CD14-positive monocyte (primary cell): ENCODE data around the gene RHOBTB3. TPM values are rescaled to one million over a fixed set of nuclear protein-coding genes. Genes with fewer than 3 reads are reported as not detected.

Source experiments
- DNase-seq, 3 donors: peaks; one replicate each; pipeline ENCODE4 v3.0.0-alpha.2; 2011 to 2022
- H2AFZ ChIP-seq: 2 replicates; pipeline ENCODE4 v1.6.0; 2012; ENCODE audit warnings: mild to moderate bottlenecking, low read depth, low read length, inconsistent platforms; ENCODE audit not compliant: insufficient read depth, poor library complexity, severe bottlenecking
- H3K27ac ChIP-seq, 2 donors: 1 replicate in 1 of 2; 2 replicates in 1 of 2; pipeline ENCODE4 v1.5.1; 2012 to 2013; ENCODE audit warnings: low read length in 2 of 2, control low read depth in 1 of 2, inconsistent platforms in 1 of 2, low read depth in 1 of 2, mild to moderate bottlenecking in 1 of 2
- H3K27me3 ChIP-seq, 2 donors: one replicate each; pipeline versions ENCODE4 v1.6.0 to v1.6.1; 2011 to 2013; ENCODE audit warnings: low read length in 2 of 2; ENCODE audit not compliant: control insufficient read depth in 2 of 2, insufficient read depth in 2 of 2
- H3K36me3 ChIP-seq, 2 donors: replicated peaks in 1 of 2; 1 replicate in 1 of 2; 2 replicates in 1 of 2; pipeline versions ENCODE4 v1.5.1 to v1.6.1; 2012 to 2013; ENCODE audit warnings: low read length in 2 of 2, control low read depth in 1 of 2, inconsistent platforms in 1 of 2, mild to moderate bottlenecking in 1 of 2; ENCODE audit not compliant: insufficient read depth in 2 of 2, control insufficient read depth in 1 of 2
- H3K4me1 ChIP-seq, 2 donors: 1 replicate in 1 of 2; 2 replicates in 1 of 2; pipeline versions ENCODE4 v1.5.1 to v1.6.1; 2012 to 2013; ENCODE audit warnings: low read length in 2 of 2, control low read depth in 1 of 2, inconsistent platforms in 1 of 2, mild to moderate bottlenecking in 1 of 2, moderate library complexity in 1 of 2; ENCODE audit not compliant: insufficient read depth in 2 of 2, control insufficient read depth in 1 of 2
- H3K4me2 ChIP-seq: replicated peaks from 2 replicates; pipeline ENCODE3; 2012; ENCODE audit warnings: low read length, moderate library complexity, mild to moderate bottlenecking; ENCODE audit not compliant: poor library complexity, severe bottlenecking; ENCODE audit errors: extremely low read depth
- H3K4me3 ChIP-seq, 3 experiments: fragments of 200-600 bp in 1 of 3; sonication (generic) in 1 of 3; replicated peaks in 1 of 3; 1 replicate in 2 of 3; 2 replicates in 1 of 3; pipeline ENCODE4 v1.5.1; 2011 to 2013; ENCODE audit warnings: low read length in 3 of 3, mild to moderate bottlenecking in 3 of 3, control low read depth in 2 of 3, low read depth in 2 of 3, inconsistent platforms in 1 of 3, moderate library complexity in 1 of 3
- H3K79me2 ChIP-seq: 2 replicates; pipeline ENCODE4 v1.6.0; 2012; ENCODE audit warnings: mild to moderate bottlenecking, control low read depth, inconsistent platforms, low read length, moderate library complexity; ENCODE audit not compliant: insufficient read depth
- H3K9ac ChIP-seq: 2 replicates; pipeline ENCODE4 v1.6.0; 2017; ENCODE audit warnings: low read length, mild to moderate bottlenecking; ENCODE audit not compliant: insufficient read depth, poor library complexity, severe bottlenecking
- H3K9me3 ChIP-seq, 2 donors: replicated peaks in 1 of 2; 1 replicate in 1 of 2; 2 replicates in 1 of 2; pipeline versions ENCODE4 v1.5.1 to v1.6.1; 2012 to 2013; ENCODE audit warnings: low read length in 2 of 2, control low read depth in 1 of 2; ENCODE audit not compliant: control insufficient read depth in 1 of 2, insufficient read depth in 1 of 2
- H4K20me1 ChIP-seq: 2 replicates; pipeline ENCODE4 v1.6.0; 2012; ENCODE audit warnings: mild to moderate bottlenecking, low read length, control low read depth, moderate library complexity; ENCODE audit not compliant: insufficient read depth
- H3K27ac Mint-ChIP-seq, 7 donors: one replicate each; pipeline ENCODE4 v1.8.0; 2020; ENCODE audit warnings: mild to moderate bottlenecking in 7 of 7, mixed read lengths in 7 of 7, moderate library complexity in 6 of 7, inconsistent platforms in 2 of 7
- H3K27me3 Mint-ChIP-seq, 3 donors: one replicate each; pipeline ENCODE4 v1.8.0; 2021 to 2022; ENCODE audit warnings: low read depth in 3 of 3, mild to moderate bottlenecking in 3 of 3, mixed read lengths in 3 of 3, moderate library complexity in 3 of 3, inconsistent platforms in 1 of 3
- H3K36me3 Mint-ChIP-seq, 2 donors: one replicate each; pipeline ENCODE4 v1.8.0; 2020; ENCODE audit warnings: mixed read lengths in 2 of 2, inconsistent platforms in 1 of 2, mild to moderate bottlenecking in 1 of 2
- H3K4me1 Mint-ChIP-seq: one replicate; pipeline ENCODE4 v1.8.0; 2020; ENCODE audit warnings: mild to moderate bottlenecking, mixed read lengths
- H3K4me3 Mint-ChIP-seq, 2 donors: one replicate each; pipeline ENCODE4 v1.8.0; 2020; ENCODE audit warnings: mild to moderate bottlenecking in 2 of 2, mixed read lengths in 2 of 2, moderate library complexity in 1 of 2
- H3K9me3 Mint-ChIP-seq, 7 donors: one replicate each; pipeline ENCODE4 v1.8.0; 2020 to 2022; ENCODE audit warnings: mixed read lengths in 7 of 7, mild to moderate bottlenecking in 6 of 7, moderate library complexity in 6 of 7, inconsistent platforms in 2 of 7
- WGBS: methylation state at CpG from one replicate; pipeline ENCODE4 v1.1.5; 2013; ENCODE audit warnings: missing lambda C conversion rate; ENCODE audit not compliant: insufficient coverage; 5-methylcytosine and 5-hydroxymethylcytosine counted together
- intact Hi-C, 2 donors: fragments of 100-400 bp; cut with micrococcal nuclease; formaldehyde crosslinking; loops; one replicate each; pipeline versions ENCODE4 v1.15.0 to v1.15.1; 2023
- polyA plus RNA-seq, 3 donors: library from polyadenylated mRNA; depleted of rRNA in 1 of 3; unstranded in 2 of 3; stranded (reverse) in 1 of 3; fragments of 300-500 nt in 2 of 3; fragments of >200 nt in 1 of 3; fragmentation: Illumina TruSeq in 2 of 3; gene quantifications; 1 replicate in 2 of 3; 2 replicates in 1 of 3; pipeline ENCODE4 v1.2.3, GENCODE V29; 2012 to 2021
- TF ChIP-seq, protein P1 (sequence below): fragments of 200-600 bp; IDR thresholded peaks from one replicate; pipeline ENCODE4 v1.8.0; 2022; ENCODE audit warnings: antibody characterized with exemption, mild to moderate bottlenecking

Gene RHOBTB3
- polyA plus RNA-seq, 3 donors, result 0.41 to 1.5 (median 0.63) TPM

DNA sequence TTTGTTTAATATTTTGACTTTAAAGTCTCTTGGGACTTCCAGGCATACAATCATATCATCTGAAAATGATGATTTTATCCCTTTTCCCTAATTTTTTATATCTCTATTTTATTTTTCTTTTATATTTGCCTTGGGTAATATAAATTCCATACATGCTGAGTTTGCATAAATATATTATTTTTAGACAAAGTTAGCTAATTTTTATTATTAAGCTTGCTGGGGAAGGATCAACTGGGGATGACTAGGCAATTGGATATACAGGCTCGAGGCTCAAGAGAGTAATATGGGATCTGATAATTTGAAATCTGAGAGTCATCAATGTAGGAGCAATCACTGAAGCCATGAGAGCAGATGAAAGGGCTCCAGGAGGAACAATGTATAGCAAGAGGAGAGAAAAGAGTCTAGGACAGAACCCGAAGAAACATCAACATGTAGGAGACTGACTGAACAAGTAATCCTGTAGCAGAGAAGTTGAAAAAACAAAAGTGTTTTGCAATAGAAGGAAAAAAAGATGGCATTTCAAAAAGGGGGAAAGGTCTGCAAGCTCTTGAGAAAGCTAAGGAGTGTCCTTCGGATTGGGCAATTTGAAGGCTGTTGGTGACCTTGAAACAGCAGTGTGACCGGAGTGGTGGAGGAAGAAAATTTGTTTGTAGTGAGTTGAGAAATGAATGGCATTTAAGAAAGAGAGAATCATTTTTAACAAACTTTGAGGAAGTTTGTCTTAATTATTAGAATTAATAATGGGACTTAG is 17.0 kb upstream of the RHOBTB3 start:
- intact Hi-C loops, result no loop called here
- H4K20me1 ChIP-seq, result no peaks in the 10 kb centered on the region
- 37% methylated on average over 4 of the region's 4 CpGs for whole genome bisulfite sequencing
- DNase-seq, result peak in 1 of 3 donors; percentile 8
- peaks cover 4 to 11% (median 5%) of the 10 kb centered on the region in 7 donors for H3K9me3 Mint-ChIP-seq
- H3K79me2 ChIP-seq, result no peaks in the 10 kb centered on the region
- H3K9ac ChIP-seq, result no peak overlapping the region
- peaks cover 16% of the 10 kb centered on the region for H3K4me1 Mint-ChIP-seq
- no peak overlapping the region for H3K27ac ChIP-seq
- TF ChIP-seq, protein P1, sequence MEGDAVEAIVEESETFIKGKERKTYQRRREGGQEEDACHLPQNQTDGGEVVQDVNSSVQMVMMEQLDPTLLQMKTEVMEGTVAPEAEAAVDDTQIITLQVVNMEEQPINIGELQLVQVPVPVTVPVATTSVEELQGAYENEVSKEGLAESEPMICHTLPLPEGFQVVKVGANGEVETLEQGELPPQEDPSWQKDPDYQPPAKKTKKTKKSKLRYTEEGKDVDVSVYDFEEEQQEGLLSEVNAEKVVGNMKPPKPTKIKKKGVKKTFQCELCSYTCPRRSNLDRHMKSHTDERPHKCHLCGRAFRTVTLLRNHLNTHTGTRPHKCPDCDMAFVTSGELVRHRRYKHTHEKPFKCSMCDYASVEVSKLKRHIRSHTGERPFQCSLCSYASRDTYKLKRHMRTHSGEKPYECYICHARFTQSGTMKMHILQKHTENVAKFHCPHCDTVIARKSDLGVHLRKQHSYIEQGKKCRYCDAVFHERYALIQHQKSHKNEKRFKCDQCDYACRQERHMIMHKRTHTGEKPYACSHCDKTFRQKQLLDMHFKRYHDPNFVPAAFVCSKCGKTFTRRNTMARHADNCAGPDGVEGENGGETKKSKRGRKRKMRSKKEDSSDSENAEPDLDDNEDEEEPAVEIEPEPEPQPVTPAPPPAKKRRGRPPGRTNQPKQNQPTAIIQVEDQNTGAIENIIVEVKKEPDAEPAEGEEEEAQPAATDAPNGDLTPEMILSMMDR, result no peak
- no peaks in the 10 kb centered on the region for H3K36me3 ChIP-seq
- peaks cover 0 to 1% of the 10 kb centered on the region in 2 donors for H3K36me3 Mint-ChIP-seq
- H3K4me3 ChIP-seq, result no peak overlapping the region
- H3K27me3 ChIP-seq, result no peaks in the 10 kb centered on the region
- H3K27me3 Mint-ChIP-seq, result peaks cover 0 to 2% (median 0%) of the 10 kb centered on the region in 3 donors
- H2AFZ ChIP-seq, result peak overlapping the region; percentile 31
- H3K4me3 Mint-ChIP-seq, result no peak overlapping the region
- H3K27ac Mint-ChIP-seq, result peak overlapping the region in 2 of 7 donors; percentile 46 to 52
- peaks cover 0 to 3% of the 10 kb centered on the region in 2 donors for H3K9me3 ChIP-seq
- H3K4me1 ChIP-seq, result peaks cover 14 to 19% of the 10 kb centered on the region in 2 donors
- no peak overlapping the region for H3K4me2 ChIP-seq

GRCh38 chr5:95715799-95716461 is 15.2 kb upstream of the RHOBTB3 start:
- peaks cover 0 to 3% of the 10 kb centered on the region in 2 donors for H3K9me3 ChIP-seq
- no peak overlapping the region for H3K4me3 ChIP-seq
- H3K4me2 ChIP-seq, result no peak overlapping the region
- WGBS, result 98% methylated on average over 4 of the region's 5 CpGs
- Mint-ChIP-seq H3K9me3 (peaks cover 4 to 11% (median 5%) of the 10 kb centered on the region in 7 donors), H3K4me3 (no peak overlapping the region), H3K27me3 (no peaks in the 10 kb centered on the region), H3K4me1 (peaks cover 16% of the 10 kb centered on the region), H3K36me3 (peaks cover 0 to 1% of the 10 kb centered on the region in 2 donors), H3K27ac (peak overlapping the region in 1 of 7 donors; percentile 57)
- H3K9ac ChIP-seq, result no peak overlapping the region
- intact Hi-C loops, result no loop called here
- peaks cover 14 to 19% of the 10 kb centered on the region in 2 donors for H3K4me1 ChIP-seq
- H4K20me1 ChIP-seq, result no peaks in the 10 kb centered on the region
- H3K79me2 ChIP-seq, result no peaks in the 10 kb centered on the region
- no peaks in the 10 kb centered on the region for H3K27me3 ChIP-seq
- no peaks in the 10 kb centered on the region for H3K36me3 ChIP-seq
- TF ChIP-seq, protein P1, result no peak
- H2AFZ ChIP-seq, result no peak overlapping the region
- no peak overlapping the region for H3K27ac ChIP-seq
- no peak for DNase-seq
